PC-9 (cell line): Measurements from ENCODE around the gene GLB1L. TPM values are rescaled to one million over a fixed set of nuclear protein-coding genes. Genes with fewer than 3 reads are reported as not detected.

Experiments used
- BruUV-seq: library from RNA; stranded (reverse); fragments of 400-500 nt; replicated peaks from 2 replicates; lab custom pipeline; 2021; lab: Mats Ljungman, UMichigan
- CTCF ChIA-PET: fragments of 300-600 bp; sonication (Branson Sonifier 250); formaldehyde crosslinking; loops from one replicate; lab custom pipeline; 2022; ENCODE audit warnings: antibody characterized with exemption; lab: Charles Lee
- POLR2A ChIA-PET: fragments of 300-600 bp; sonication (Branson Sonifier 250); formaldehyde crosslinking; loops from one replicate; lab custom pipeline; 2022; ENCODE audit warnings: antibody characterized with exemption; ENCODE audit not compliant: unreplicated experiment; lab: Charles Lee
- DNase-seq, 2 experiments: peaks; one replicate each; pipeline versions ENCODE4 v3.0.0 to v3.0.0-alpha.2; 2015 to 2022; ENCODE audit warnings: mixed read lengths in 1 of 2
- H2AFZ ChIP-seq: fragments of 200-600 bp; sonication (generic); 2 replicates; pipeline ENCODE4 v1.8.1; 2017; ENCODE audit warnings: antibody characterized with exemption
- H3F3A ChIP-seq: fragments of 200-600 bp; sonication (generic); 2 replicates; pipeline ENCODE4 v1.8.1; 2017; ENCODE audit warnings: antibody characterized with exemption, mild to moderate bottlenecking, low read depth; ENCODE audit not compliant: insufficient read depth
- H3K27ac ChIP-seq: fragments of 200-600 bp; sonication (generic); 2 replicates; pipeline ENCODE4 v1.6.1; 2016; ENCODE audit warnings: mixed run types
- H3K27me3 ChIP-seq: fragments of 200-600 bp; sonication (generic); 2 replicates; pipeline ENCODE4 v1.6.1; 2016; ENCODE audit warnings: low read depth, mixed run types; ENCODE audit not compliant: insufficient read depth
- H3K36me3 ChIP-seq: fragments of 200-600 bp; sonication (generic); 2 replicates; pipeline ENCODE4 v1.6.1; 2016; ENCODE audit warnings: low read depth, mixed run types
- H3K4me1 ChIP-seq: fragments of 200-600 bp; sonication (generic); replicated peaks from 2 replicates; pipeline ENCODE4 v1.6.1; 2016; ENCODE audit warnings: mixed run types; ENCODE audit not compliant: insufficient read depth
- H3K4me2 ChIP-seq: fragments of 200-600 bp; sonication (generic); 2 replicates; pipeline ENCODE4 v1.6.1; 2017; ENCODE audit warnings: mixed run types
- H3K4me3 ChIP-seq: fragments of 200-600 bp; sonication (generic); 2 replicates; pipeline ENCODE4 v1.6.1; 2016; ENCODE audit warnings: mixed run types
- H3K79me2 ChIP-seq: fragments of 200-600 bp; sonication (generic); 2 replicates; pipeline ENCODE4 v1.6.1; 2017; ENCODE audit warnings: low read depth, mixed run types
- H3K9me2 ChIP-seq: fragments of 200-600 bp; sonication (generic); 2 replicates; pipeline ENCODE4 v1.8.1; 2017; ENCODE audit warnings: mild to moderate bottlenecking; ENCODE audit not compliant: insufficient read depth
- H3K9me3 ChIP-seq: fragments of 200-600 bp; sonication (generic); 2 replicates; pipeline ENCODE4 v1.8.1; 2016; ENCODE audit warnings: low read depth; ENCODE audit not compliant: insufficient read depth
- H4K20me1 ChIP-seq: fragments of 200-600 bp; sonication (generic); 2 replicates; pipeline ENCODE4 v1.8.1; 2017; ENCODE audit not compliant: insufficient read depth
- CTCF ChIP-seq: fragments of 200-600 bp; sonication (generic); conservative IDR thresholded peaks from 2 replicates; pipeline ENCODE4 v1.6.1; 2017; ENCODE audit warnings: mixed run types, antibody characterized with exemption, mild to moderate bottlenecking, moderate library complexity
- EZH2 ChIP-seq: fragments of 200-600 bp; sonication (generic); IDR thresholded peaks from 2 replicates; pipeline ENCODE4 v1.8.0; 2017; ENCODE audit warnings: antibody characterized with exemption, low read depth
- intact Hi-C: fragments of 100-400 bp; cut with micrococcal nuclease; formaldehyde crosslinking; loops from one replicate; pipeline ENCODE4 v1.10.0; 2022; ENCODE audit not compliant: unreplicated experiment
- total RNA-seq: library from RNA; stranded (reverse); gene quantifications from 2 replicates; pipeline ENCODE4 v1.2.3, GENCODE V29; 2021

GLB1L gene
- total RNA-seq, 1 experiment from 2014 or later, result 10.8 TPM

GRCh38 chr2:219218217-219218731 is 27.0 kb downstream of the GLB1L start:
- CTCF ChIA-PET, result interaction anchor here (0.5 kb wide), 1 partner anchor 49 kb away, joined by 7 read pairs; no protein-coding TSS in a partner anchor
- peak; percentile 60 to 63 for DNase-seq
- Histone ChIP-seq H3K9me2 (no peaks in the 10 kb centered on the region), H3K36me3 (no peaks in the 10 kb centered on the region), H3K79me2 (peaks cover 7% of the 10 kb centered on the region), H2AFZ (peak overlapping the region; percentile 75), H3K27me3 (no peaks in the 10 kb centered on the region), H3K4me2 (peak overlapping the region; percentile 91), H3K4me3 (peak overlapping the region; percentile 64), H3K9me3 (no peaks in the 10 kb centered on the region), H3F3A (peaks cover 16% of the 10 kb centered on the region; the same call in 1 of the 2 replicates), H3K4me1 (peaks cover 13% of the 10 kb centered on the region), H4K20me1 (no peaks in the 10 kb centered on the region), H3K27ac (peak overlapping the region; percentile 90)
- intact Hi-C loops, result loop anchor here (1.0 to 2.0 kb wide), 5 partner anchors 41 to 76 kb away; partner anchors contain the start of genes DNAJB2 and NHEJ1
- no peak for TF ChIP-seq EZH2
- TF ChIP-seq CTCF, result no peak
- BruUV-seq, result TSS peak; percentile 49
- POLR2A ChIA-PET, result interaction anchor here (0.6 to 1.1 kb wide), 4 partner anchors 10 to 56 kb away, joined by 4 to 17 read pairs (median 6); no protein-coding TSS in a partner anchor

- POLR2A ChIA-PET, result no interaction called here
- intact Hi-C loops, result no loop called here
- CTCF ChIA-PET, result interaction anchor here (0.5 to 1.3 kb wide), 3 partner anchors 10 to 79 kb away, joined by 3 to 5 read pairs (median 3); partner anchors contain the start of gene ZFAND2B
Observed at GRCh38 chr2:219216535-219216915, 28.7 kb downstream of the GLB1L start.

More at GRCh38 chr2:219216535-219216915, 28.7 kb downstream of the GLB1L start:
- Histone ChIP-seq H3K9me2 (no peaks in the 10 kb centered on the region), H3K4me3 (no peak overlapping the region), H3K36me3 (no peaks in the 10 kb centered on the region), H3K9me3 (no peaks in the 10 kb centered on the region), H2AFZ (no peak overlapping the region), H3F3A (peaks cover 16% of the 10 kb centered on the region; the same call in 1 of the 2 replicates), H3K27me3 (no peaks in the 10 kb centered on the region), H3K27ac (peak overlapping the region; percentile 90; the same call in 1 of the 2 replicates), H3K4me2 (no peak overlapping the region), H3K4me1 (peaks cover 13% of the 10 kb centered on the region), H4K20me1 (no peaks in the 10 kb centered on the region), H3K79me2 (peaks cover 7% of the 10 kb centered on the region)
- no TSS peak for BruUV-seq
- no peak for DNase-seq
- TF ChIP-seq CTCF (no peak), EZH2 (no peak)
